Mesenchymal stem cell (in vitro differentiated cells and primary cell): ENCODE results near the gene HDGFL2.

Experiments used
- DNase-seq: peaks from one replicate; pipeline ENCODE4 v3.0.0-alpha.2; 2013
- H2AFZ ChIP-seq: one replicate; pipeline ENCODE4 v1.6.1; 2013; ENCODE audit warnings: low read depth, mild to moderate bottlenecking, control low read depth, inconsistent platforms, low read length, moderate library complexity
- H2AK5ac ChIP-seq: 2 replicates; pipeline ENCODE4 v1.6.1; 2013; ENCODE audit warnings: low read length, moderate library complexity, mild to moderate bottlenecking, inconsistent platforms; ENCODE audit not compliant: severe bottlenecking
- H2BK120ac ChIP-seq: one replicate; pipeline ENCODE4 v1.6.1; 2013; ENCODE audit warnings: low read depth, mild to moderate bottlenecking, inconsistent platforms, low read length, moderate library complexity
- H2BK12ac ChIP-seq, 2 experiments: one replicate each; pipeline ENCODE4 v1.6.1; 2013; ENCODE audit warnings: inconsistent platforms in 2 of 2, low read length in 2 of 2, mild to moderate bottlenecking in 2 of 2, moderate library complexity in 2 of 2, control low read depth in 1 of 2
- H2BK15ac ChIP-seq: one replicate; pipeline ENCODE4 v1.6.1; 2013; ENCODE audit warnings: mild to moderate bottlenecking, low read depth, inconsistent platforms; ENCODE audit not compliant: poor library complexity, severe bottlenecking
- H2BK5ac ChIP-seq: 2 replicates; pipeline ENCODE4 v1.6.1; 2013; ENCODE audit warnings: low read depth, mild to moderate bottlenecking, low read length, control low read depth, inconsistent platforms; ENCODE audit not compliant: poor library complexity, severe bottlenecking
- H3K14ac ChIP-seq, 2 experiments: one replicate each; pipeline ENCODE4 v1.6.1; 2013; ENCODE audit warnings: inconsistent platforms in 2 of 2, low read length in 2 of 2, control low read depth in 1 of 2, mild to moderate bottlenecking in 1 of 2, moderate library complexity in 1 of 2
- H3K18ac ChIP-seq, 2 experiments: one replicate each; pipeline ENCODE4 v1.6.1; 2013; ENCODE audit warnings: inconsistent platforms in 2 of 2, low read length in 2 of 2, control low read depth in 1 of 2, low read depth in 1 of 2, mild to moderate bottlenecking in 1 of 2
- H3K23ac ChIP-seq, 2 experiments: one replicate each; pipeline ENCODE4 v1.6.1; 2013; ENCODE audit warnings: inconsistent platforms in 2 of 2, low read length in 2 of 2, mild to moderate bottlenecking in 2 of 2, moderate library complexity in 2 of 2, control low read depth in 1 of 2
- H3K27ac ChIP-seq: 2 replicates; pipeline ENCODE4 v1.5.1; 2013; ENCODE audit warnings: mild to moderate bottlenecking, moderate library complexity, low read length, control low read depth, inconsistent platforms; ENCODE audit not compliant: poor library complexity, severe bottlenecking
- H3K27me3 ChIP-seq, 2 experiments: 2 replicates each; pipeline versions ENCODE4 v1.6.1 to v1.7.0; 2013; ENCODE audit warnings: low read length in 2 of 2, mild to moderate bottlenecking in 2 of 2, moderate library complexity in 2 of 2, control low read depth in 1 of 2, inconsistent platforms in 1 of 2; ENCODE audit not compliant: control insufficient read depth in 1 of 2, insufficient read depth in 1 of 2
- H3K36me3 ChIP-seq, 2 experiments: 2 replicates each; pipeline versions ENCODE4 v1.6.1 to v1.7.0; 2013; ENCODE audit warnings: low read length in 2 of 2, control low read depth in 1 of 2, inconsistent platforms in 1 of 2, low read depth in 1 of 2, mild to moderate bottlenecking in 1 of 2; ENCODE audit not compliant: insufficient read depth in 2 of 2, control insufficient read depth in 1 of 2
- H3K4ac ChIP-seq, 2 experiments: one replicate each; pipeline ENCODE4 v1.6.1; 2013; ENCODE audit warnings: inconsistent platforms in 2 of 2, low read length in 2 of 2, mild to moderate bottlenecking in 2 of 2, moderate library complexity in 2 of 2, control low read depth in 1 of 2, low read depth in 1 of 2
- H3K4me1 ChIP-seq: 2 replicates; pipeline ENCODE4 v1.6.1; 2013; ENCODE audit warnings: low read depth, low read length, control low read depth; ENCODE audit not compliant: control insufficient read depth, insufficient read depth
- H3K4me2 ChIP-seq: 2 replicates; pipeline ENCODE4 v1.6.1; 2013; ENCODE audit warnings: low read length, mild to moderate bottlenecking, inconsistent platforms; ENCODE audit not compliant: poor library complexity, severe bottlenecking
- H3K4me3 ChIP-seq, 2 experiments: 2 replicates each; pipeline versions ENCODE4 v1.5.1 to v1.7.0; 2013; ENCODE audit warnings: low read length in 2 of 2, mild to moderate bottlenecking in 2 of 2, control low read depth in 1 of 2, low read depth in 1 of 2; ENCODE audit not compliant: insufficient read depth in 1 of 2
- H3K79me1 ChIP-seq: replicated peaks from 2 replicates; pipeline ENCODE4 v1.6.1; 2013; ENCODE audit warnings: mild to moderate bottlenecking, control low read depth, low read length, inconsistent platforms; ENCODE audit not compliant: poor library complexity, severe bottlenecking
- H3K9ac ChIP-seq: 2 replicates; pipeline ENCODE4 v1.7.0; 2013; ENCODE audit warnings: mild to moderate bottlenecking, low read length, moderate library complexity
- H3K9me3 ChIP-seq: 2 replicates; pipeline ENCODE4 v1.7.0; 2013; ENCODE audit warnings: mild to moderate bottlenecking, low read length; ENCODE audit not compliant: control insufficient read depth
- H4K8ac ChIP-seq: one replicate; pipeline ENCODE4 v1.6.1; 2013; ENCODE audit warnings: inconsistent platforms, mild to moderate bottlenecking, low read length, moderate library complexity
- H4K91ac ChIP-seq: one replicate; pipeline ENCODE4 v1.6.1; 2013; ENCODE audit warnings: mild to moderate bottlenecking, low read length, inconsistent platforms
- WGBS: methylation state at CpG from one replicate; pipeline ENCODE4 v1.1.7; 2013; ENCODE audit warnings: mixed read lengths; 5-methylcytosine and 5-hydroxymethylcytosine counted together

The HDGFL2 gene

GRCh38 chr19:4464815-4465581 is 7.1 kb upstream of the HDGFL2 start:
- no peak overlapping the region for H4K91ac ChIP-seq
- 88% methylated on average over 8 of the region's 8 CpGs for WGBS
- H3K36me3 ChIP-seq: no peaks in the 10 kb centered on the region
- no peak overlapping the region for H2BK12ac ChIP-seq
- H3K4me2 ChIP-seq: no peak overlapping the region
- H2BK120ac ChIP-seq: no peak overlapping the region
- no peak overlapping the region for H3K27ac ChIP-seq
- DNase-seq: no peak
- H4K8ac ChIP-seq: no peak overlapping the region
- H3K23ac ChIP-seq: no peak overlapping the region
- no peak overlapping the region for H3K4ac ChIP-seq
- H3K4me1 ChIP-seq: no peaks in the 10 kb centered on the region
- no peaks in the 10 kb centered on the region for H3K9me3 ChIP-seq
- no peaks in the 10 kb centered on the region for H3K79me1 ChIP-seq
- no peak overlapping the region for H3K14ac ChIP-seq
- no peak overlapping the region for H2BK5ac ChIP-seq
- H3K9ac ChIP-seq: no peak overlapping the region
- H3K27me3 ChIP-seq: no peaks in the 10 kb centered on the region
- H3K4me3 ChIP-seq: no peak overlapping the region
- no peak overlapping the region for H2BK15ac ChIP-seq
- H3K18ac ChIP-seq: no peak overlapping the region
- no peak overlapping the region for H2AK5ac ChIP-seq
- no peak overlapping the region for H2AFZ ChIP-seq

- Histone ChIP-seq H3K4me2 (no peak overlapping the region), H2AK5ac (no peak overlapping the region), H2AFZ (no peak overlapping the region), H3K36me3 (no peaks in the 10 kb centered on the region), H3K27ac (no peak overlapping the region), H3K4me3 (no peak overlapping the region), H2BK5ac (no peak overlapping the region), H3K14ac (no peak overlapping the region), H3K18ac (no peak overlapping the region), H3K27me3 (no peaks in the 10 kb centered on the region), H2BK120ac (no peak overlapping the region), H4K8ac (peak overlapping the region; percentile 28), H3K4me1 (peaks cover 4% of the 10 kb centered on the region), H2BK15ac (no peak overlapping the region), H4K91ac (no peak overlapping the region), H3K9ac (no peak overlapping the region), H3K79me1 (no peaks in the 10 kb centered on the region), H3K23ac (no peak overlapping the region), H2BK12ac (no peak overlapping the region), H3K9me3 (no peaks in the 10 kb centered on the region), H3K4ac (no peak overlapping the region)
- WGBS: 96% methylated on average over 3 of the region's 3 CpGs
- DNase-seq: no peak
These were observed 4.3 kb upstream of the HDGFL2 start for GRCh38 chr19:4467835-4468234.

- Histone ChIP-seq H2AFZ (no peak overlapping the region), H2BK120ac (peak overlapping the region; percentile 79), H4K91ac (peak overlapping the region; percentile 93), H3K4me2 (peak overlapping the region; percentile 80), H3K14ac (no peak overlapping the region), H3K23ac (no peak overlapping the region), H3K4me1 (peaks cover 24% of the 10 kb centered on the region), H3K79me1 (peaks cover 6% of the 10 kb centered on the region), H3K18ac (peak overlapping the region; percentile 54 to 77), H3K27ac (peak overlapping the region; percentile 86), H3K27me3 (no peaks in the 10 kb centered on the region), H3K36me3 (peaks cover 11 to 13% of the 10 kb centered on the region in 2 experiments), H3K4me3 (peak overlapping the region in 1 of 2 experiments; percentile 81), H2BK5ac (no peak overlapping the region), H3K9ac (peak overlapping the region; percentile 92), H4K8ac (peak overlapping the region; percentile 93), H2AK5ac (peak overlapping the region; percentile 80), H2BK12ac (no peak overlapping the region), H2BK15ac (no peak overlapping the region), H3K4ac (peak overlapping the region; percentile 75 to 78), H3K9me3 (no peaks in the 10 kb centered on the region)
- WGBS: 3% methylated on average over 26 of the region's 33 CpGs
- peak; percentile 100 for DNase-seq
These were observed 509 bp upstream of the HDGFL2 start for GRCh38 chr19:4471403-4472173.
